Ramos (cell line): ENCODE measurements around the gene PDE2A.

ENCODE experiments used
- in situ Hi-C: fragments of 300-500 bp; cut with MboI; formaldehyde crosslinking; loops from one replicate; pipeline ENCODE4 v1.14.3; 2022; ENCODE audit warnings: low sequenced_read_pairs; ENCODE audit not compliant: unreplicated experiment

The PDE2A gene

DNA sequence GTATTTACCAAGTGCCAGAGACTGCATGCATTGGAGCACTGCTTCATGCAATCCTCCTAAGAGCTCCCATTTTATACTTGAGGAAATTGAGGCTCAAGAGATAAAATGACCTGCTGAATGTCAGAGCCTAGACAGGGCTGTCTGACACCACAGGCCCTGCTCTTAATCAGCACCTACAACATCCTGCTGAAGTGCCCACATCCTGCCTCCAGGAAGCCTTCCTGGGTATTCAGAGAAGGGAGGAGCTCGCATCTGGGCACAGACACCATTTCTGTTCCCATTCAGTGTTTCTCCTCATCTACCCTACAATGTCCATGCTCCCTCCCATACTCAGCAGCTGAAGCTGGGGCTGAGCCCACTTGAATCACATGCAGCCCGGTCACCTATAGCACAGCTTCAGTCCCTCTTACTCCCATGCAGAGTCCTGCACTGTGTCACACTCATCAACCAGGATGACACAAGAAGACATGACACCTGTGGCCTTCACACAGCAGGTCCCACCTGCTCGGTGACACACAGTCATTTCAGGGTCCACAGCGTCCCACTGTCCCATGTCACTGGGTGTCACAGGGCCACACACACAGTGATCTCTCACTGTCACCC, 53.1 kb downstream of the PDE2A start:
- in situ Hi-C loops = no loop called here

DNA sequence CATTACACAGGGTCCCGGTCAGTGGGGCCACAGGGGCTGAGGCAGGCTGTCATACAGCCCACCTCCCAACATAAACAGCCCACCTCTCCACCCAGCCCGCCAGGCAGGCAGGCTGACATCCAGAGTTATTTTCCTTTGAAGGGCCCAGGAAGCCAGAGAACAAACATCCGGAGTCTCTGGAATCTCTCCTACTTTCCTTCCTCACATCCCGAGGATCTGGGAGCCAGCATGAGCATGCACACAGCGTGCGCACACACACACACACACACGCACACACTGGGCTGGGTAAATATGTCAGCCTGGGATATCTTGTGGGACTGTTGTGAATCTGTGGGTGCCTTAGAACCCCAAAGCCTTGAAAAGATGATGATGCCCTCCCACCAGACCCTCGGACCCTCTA, 55.4 kb downstream of the PDE2A start:
- in situ Hi-C loops = no loop called here

- in situ Hi-C loops = no loop called here
Measured at GRCh38 chr11:72617080-72617762, 57.0 kb downstream of the PDE2A start.

DNA sequence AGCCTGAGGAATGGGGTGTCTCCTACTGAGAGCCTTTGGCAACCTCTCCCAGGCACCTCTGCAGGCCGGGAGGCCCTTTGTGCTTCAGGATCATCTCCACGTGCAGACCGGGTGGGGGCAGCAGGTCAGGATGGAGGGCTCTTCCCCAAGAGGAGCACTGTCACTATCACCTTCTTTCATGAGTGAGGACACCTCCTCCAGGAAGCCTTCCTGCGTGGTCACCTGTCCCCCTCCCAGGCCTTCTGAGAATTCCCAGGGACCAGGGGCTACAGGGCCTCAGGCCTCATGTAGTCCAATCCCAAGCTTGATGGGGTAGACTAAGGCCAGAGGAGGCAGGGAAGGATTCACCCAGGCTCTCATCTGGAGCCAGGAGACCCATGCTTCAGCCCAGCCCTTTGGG, 57.6 kb downstream of the PDE2A start:
- in situ Hi-C loops = no loop called here

- in situ Hi-C loops = no loop called here
Measured at GRCh38 chr11:72615329-72615728, 58.9 kb downstream of the PDE2A start.

GRCh38 chr11:72614381-72614780, 59.8 kb downstream of the PDE2A start:
- in situ Hi-C loops = no loop called here

DNA sequence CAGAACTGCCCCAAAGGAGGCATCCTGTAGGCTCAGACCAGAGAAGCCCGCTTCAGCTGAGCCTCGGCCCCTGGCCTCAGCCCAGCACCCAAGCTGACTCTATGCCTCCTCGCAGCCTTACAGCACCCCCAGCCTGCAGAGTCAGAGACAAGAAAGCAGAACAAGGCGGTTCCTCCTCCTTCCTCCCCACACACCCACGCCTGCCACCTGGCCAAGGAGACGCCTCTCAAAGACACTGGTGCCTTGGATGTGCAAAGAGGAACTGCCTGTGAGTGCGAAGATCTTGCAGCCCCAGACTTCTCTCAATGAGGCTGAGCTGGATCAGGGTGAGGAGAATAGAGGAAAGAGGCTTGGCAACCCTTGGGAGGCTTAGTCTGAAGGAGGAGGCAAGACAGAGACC, 60.2 kb downstream of the PDE2A start:
- in situ Hi-C loops = no loop called here

- in situ Hi-C loops = no loop called here
Measured at GRCh38 chr11:72613450-72613849, 60.8 kb downstream of the PDE2A start.

DNA sequence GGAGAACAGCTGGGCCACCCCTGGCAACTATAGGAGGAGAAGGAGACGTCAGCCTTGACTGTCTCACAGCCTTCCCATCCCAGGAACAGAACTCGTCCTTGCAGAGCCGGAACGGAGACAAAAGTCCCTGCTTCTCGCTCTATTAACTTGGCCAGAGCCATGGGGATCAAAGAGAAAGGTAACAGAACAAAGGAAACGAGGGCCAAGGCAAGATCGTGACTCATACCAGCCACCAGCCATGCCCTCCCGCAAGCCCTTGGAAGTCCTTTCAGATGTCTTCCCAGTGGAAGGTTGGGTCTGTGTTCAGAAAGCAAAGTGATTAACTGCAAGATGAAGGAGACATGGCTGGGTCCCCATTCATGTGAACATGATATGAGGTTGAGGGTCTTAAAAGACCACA, 64.7 kb downstream of the PDE2A start:
- in situ Hi-C loops = no loop called here

DNA sequence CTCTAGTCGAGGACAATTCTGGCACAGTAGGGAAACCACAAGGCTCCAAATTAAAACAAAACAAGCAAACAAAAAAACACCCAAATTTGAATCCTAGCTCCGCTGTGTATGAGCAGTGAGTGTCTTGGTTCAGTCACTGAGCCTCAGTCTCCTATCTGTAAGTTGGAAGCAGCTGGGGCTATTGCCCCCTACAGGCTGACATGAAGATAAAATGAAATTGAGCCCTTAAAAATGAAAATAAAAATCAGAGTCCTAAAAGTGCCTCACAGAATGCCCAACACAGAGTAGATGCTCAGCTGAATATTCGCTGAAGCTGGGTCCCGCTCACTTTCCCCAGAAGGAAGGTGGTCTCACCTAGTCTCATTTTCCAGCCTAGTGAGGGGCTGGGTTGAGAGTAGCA, 65.2 kb downstream of the PDE2A start:
- in situ Hi-C loops = no loop called here

- in situ Hi-C loops = no loop called here
Measured at GRCh38 chr11:72607496-72607895, 66.7 kb downstream of the PDE2A start.

DNA sequence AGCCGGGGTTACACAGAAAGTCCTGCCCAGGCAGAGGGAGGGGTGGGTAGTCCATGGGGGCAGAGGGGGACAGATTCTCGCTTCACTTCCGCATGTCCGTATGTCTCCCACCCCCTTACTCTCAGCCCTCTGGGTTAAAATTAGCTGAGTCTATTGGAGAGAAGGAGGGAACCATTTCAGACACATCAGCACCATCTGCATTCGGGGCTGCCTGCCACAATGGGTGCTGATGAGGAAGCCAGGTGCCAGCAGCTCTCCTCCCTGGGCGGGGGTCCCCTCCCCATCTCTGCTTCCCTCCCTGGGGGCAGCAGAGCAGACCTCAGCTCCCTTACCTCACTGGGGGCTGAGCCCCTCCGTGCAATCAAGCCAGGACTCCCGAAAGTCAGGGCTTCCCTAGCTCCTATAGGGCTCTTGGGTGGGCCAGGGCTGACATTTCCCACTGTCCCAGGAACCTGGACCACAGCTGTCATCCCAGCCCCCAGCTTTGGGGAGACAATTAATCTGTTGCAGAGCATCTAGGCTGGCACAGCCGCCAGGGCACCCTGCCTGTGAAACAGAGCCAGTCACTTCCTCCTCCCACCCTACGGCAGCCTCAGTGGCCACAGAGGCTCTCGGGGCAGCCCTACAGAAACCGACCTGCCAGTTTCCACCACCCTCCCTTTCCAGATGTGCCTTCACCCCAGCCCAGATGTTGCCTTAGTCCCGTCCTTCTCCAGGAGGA, 67.3 kb downstream of the PDE2A start:
- in situ Hi-C loops = no loop called here

- in situ Hi-C loops = no loop called here
Measured at GRCh38 chr11:72605973-72606747, 68.1 kb downstream of the PDE2A start.

- in situ Hi-C loops = no loop called here
Measured at GRCh38 chr11:72604256-72604655, 70.0 kb downstream of the PDE2A start.

DNA sequence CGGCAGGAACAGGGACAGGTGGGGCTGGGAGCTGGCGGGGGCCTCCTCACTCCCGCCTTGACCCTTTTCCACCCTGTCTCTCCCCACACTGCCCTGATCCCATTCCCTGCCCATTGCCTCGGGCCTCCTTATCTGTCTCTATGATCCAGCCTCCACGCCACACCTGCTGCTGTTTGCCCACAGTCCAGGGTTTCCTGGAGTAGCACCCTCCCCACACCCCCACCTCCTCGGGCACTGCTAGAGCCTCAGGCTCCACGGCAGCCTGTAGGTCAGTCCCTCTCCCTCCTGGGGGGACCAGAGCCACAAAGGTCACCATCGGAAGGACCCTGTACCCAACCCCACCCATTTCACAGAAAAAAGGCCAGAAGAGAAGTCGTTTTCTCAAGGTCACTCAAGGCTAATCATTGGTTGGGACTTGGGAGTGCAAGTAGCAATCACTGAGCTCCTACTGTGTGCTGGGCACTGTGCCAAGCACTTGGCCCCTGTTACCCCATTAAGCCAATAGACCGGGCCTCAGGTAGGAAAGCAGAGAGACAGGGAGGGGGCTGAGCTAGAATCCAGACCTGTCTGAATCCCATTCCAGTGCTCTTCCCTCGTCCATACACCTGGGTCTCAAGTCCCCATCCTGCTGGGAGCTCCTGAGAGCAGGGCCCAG, 71.8 kb downstream of the PDE2A start:
- in situ Hi-C loops = no loop called here

- in situ Hi-C loops = no loop called here
Measured at GRCh38 chr11:72600557-72600956, 73.7 kb downstream of the PDE2A start.

DNA sequence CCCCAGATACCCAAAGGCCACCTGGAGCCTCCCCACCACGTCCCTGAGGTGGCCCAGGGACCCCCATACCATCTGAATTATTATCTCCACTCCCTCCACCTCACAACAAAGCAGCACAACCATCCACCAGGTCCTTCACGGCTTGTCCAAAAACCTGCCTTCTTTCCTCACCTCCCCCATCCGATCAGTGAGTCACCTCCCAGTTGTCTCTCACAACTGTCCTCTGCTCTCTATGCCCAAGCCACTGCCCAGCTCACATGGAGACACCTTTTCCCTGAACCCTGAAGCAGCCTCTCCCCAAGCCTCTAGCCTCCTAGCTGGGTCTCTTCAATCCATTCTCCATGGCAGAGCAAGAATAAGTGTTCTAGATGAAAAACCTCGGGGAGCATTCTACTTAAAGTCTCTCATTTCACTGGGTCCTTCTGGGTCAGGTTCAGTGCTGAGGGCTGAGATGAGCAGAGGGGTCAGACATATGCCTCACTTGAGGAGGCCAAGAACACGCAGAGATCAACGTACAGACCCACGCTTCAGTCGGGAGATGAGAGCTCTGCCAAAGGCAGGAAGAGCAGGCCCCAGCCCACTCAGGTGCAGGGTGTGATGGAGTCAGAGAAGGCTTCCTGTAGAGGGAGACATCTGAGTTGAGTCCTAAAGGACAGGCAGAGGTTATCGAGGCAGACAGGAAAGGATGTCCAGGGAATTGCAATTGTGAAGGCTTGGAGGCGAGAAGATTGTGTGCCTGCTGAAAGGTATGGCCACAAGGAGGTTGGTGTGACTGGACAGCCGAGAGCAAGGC, 74.7 kb downstream of the PDE2A start:
- in situ Hi-C loops = no loop called here

GRCh38 chr11:72598906-72599305, 75.3 kb downstream of the PDE2A start:
- in situ Hi-C loops = no loop called here

DNA sequence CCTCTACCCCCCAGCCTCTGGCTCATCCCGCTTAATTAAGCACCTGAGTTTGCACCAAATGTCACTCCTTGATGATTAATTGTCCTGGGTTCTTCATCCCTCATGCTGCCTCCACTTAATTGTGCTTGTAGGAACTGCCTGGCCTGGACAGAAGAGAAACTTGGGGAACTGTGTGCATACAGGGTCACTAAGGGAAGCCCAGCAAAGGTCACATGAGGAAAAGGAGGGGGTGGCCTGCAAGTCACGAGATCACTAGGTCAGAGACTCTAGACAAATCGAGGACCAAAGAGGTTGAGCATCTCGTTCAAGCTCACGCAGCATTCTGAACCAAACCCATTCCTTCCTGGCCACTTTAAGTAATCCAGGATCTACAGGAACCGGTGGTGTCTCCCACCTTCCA, 75.8 kb downstream of the PDE2A start:
- in situ Hi-C loops = no loop called here

DNA sequence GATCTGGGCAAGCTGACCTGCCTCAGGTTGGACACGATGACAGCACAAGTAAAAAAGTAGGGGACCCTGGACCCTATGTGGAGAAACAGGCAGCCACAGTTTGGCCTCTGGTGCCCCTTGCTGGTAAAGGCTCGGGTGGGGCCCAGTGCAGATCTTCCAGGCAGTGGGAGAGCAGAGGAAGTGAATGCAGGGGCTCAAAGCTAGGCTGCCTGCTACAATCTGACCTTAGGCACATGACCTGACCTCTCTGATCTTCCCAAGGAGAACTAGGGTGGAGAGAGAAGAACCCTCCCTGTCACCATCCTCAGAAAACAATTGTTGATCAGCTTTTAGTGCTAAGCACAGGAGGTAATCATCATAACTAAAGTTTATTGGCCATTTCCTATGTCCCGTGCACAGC, 76.5 kb downstream of the PDE2A start:
- in situ Hi-C loops = no loop called here
